Measurements from ENCODE around the gene DHRSX. TPM values are rescaled to one million over a fixed set of nuclear protein-coding genes. Genes with fewer than 3 reads are reported as not detected.

Gene DHRSX
- polyA plus RNA-seq, 1 donor from 2014 or later, result 15.7 TPM

GRCh38 chrX:2490634-2491033, 10.1 kb downstream of the DHRSX start:
- peaks cover 24% of the 10 kb centered on the region for H3K36me3 ChIP-seq (ENCODE audit: insufficient read depth, low read length)

GRCh38 chrX:2489446-2490445, 11.0 kb downstream of the DHRSX start:
- no peak overlapping the region for H3K4me2 ChIP-seq (ENCODE audit: low read length)
- H3K27me3 ChIP-seq (ENCODE audit: insufficient read depth, low read depth, low read length), result no peaks in the 10 kb centered on the region
- H3F3A ChIP-seq (ENCODE audit: insufficient read depth, low read length, poor library complexity, severe bottlenecking), result no peaks in the 10 kb centered on the region
- H3K9me3 ChIP-seq (ENCODE audit: low read length), result peaks cover 14% of the 10 kb centered on the region
- no peak overlapping the region for H3K4me3 ChIP-seq (ENCODE audit: low read length)
- no peak overlapping the region for H3K27ac ChIP-seq (ENCODE audit: low read length)
- no peaks in the 10 kb centered on the region for H3K9me2 ChIP-seq (ENCODE audit: insufficient read depth, low read length)
- H3K79me2 ChIP-seq (replicated peaks; ENCODE audit: insufficient read depth, low read length), result peaks cover 19% of the 10 kb centered on the region
- H4K20me1 ChIP-seq (ENCODE audit: insufficient read depth), result no peaks in the 10 kb centered on the region
- H3K36me3 ChIP-seq (ENCODE audit: insufficient read depth, low read length), result peaks cover 24% of the 10 kb centered on the region
- H2AFZ ChIP-seq (ENCODE audit: low read depth, low read length), result no peak overlapping the region
- H3K9ac ChIP-seq (ENCODE audit: low read length), result no peak overlapping the region
- no peak for TF ChIP-seq POLR2AphosphoS5 (IDR thresholded peaks at IDR 0.05)
- TF ChIP-seq REST (IDR thresholded peaks at IDR 0.05; ENCODE audit: borderline replicate concordance), result no peak

More at GRCh38 chrX:2490634-2491033, 10.1 kb downstream of the DHRSX start:
- H3K9me2 ChIP-seq (ENCODE audit: insufficient read depth, low read length), result no peaks in the 10 kb centered on the region
- no peak overlapping the region for H3K9ac ChIP-seq (ENCODE audit: low read length)
- H4K20me1 ChIP-seq (ENCODE audit: insufficient read depth), result no peaks in the 10 kb centered on the region
- no peak overlapping the region for H3K4me3 ChIP-seq (ENCODE audit: low read length)
- no peak overlapping the region for H3K4me2 ChIP-seq (ENCODE audit: low read length)
- no peak overlapping the region for H2AFZ ChIP-seq (ENCODE audit: low read depth, low read length)
- H3K27me3 ChIP-seq (ENCODE audit: insufficient read depth, low read depth, low read length), result no peaks in the 10 kb centered on the region
- peaks cover 27% of the 10 kb centered on the region for H3K79me2 ChIP-seq (replicated peaks; ENCODE audit: insufficient read depth, low read length)
- no peak overlapping the region for H3K27ac ChIP-seq (ENCODE audit: low read length)
- H3F3A ChIP-seq (ENCODE audit: insufficient read depth, low read length, poor library complexity, severe bottlenecking), result no peaks in the 10 kb centered on the region
- peaks cover 14% of the 10 kb centered on the region for H3K9me3 ChIP-seq (ENCODE audit: low read length)
- no peak for TF ChIP-seq EP300 (conservative IDR thresholded peaks at IDR 0.05; ENCODE audit: poor library complexity, severe bottlenecking)
- TF ChIP-seq CTCF (IDR thresholded peaks at IDR 0.05; ENCODE audit: poor library complexity, severe bottlenecking), result no peak

- no peak overlapping the region for H3K9ac ChIP-seq (ENCODE audit: low read length)
- no peak overlapping the region for H3K4me2 ChIP-seq (ENCODE audit: low read length)
- H3K79me2 ChIP-seq (replicated peaks; ENCODE audit: insufficient read depth, low read length), result peaks cover 9% of the 10 kb centered on the region
- peaks cover 24% of the 10 kb centered on the region for H3K36me3 ChIP-seq (ENCODE audit: insufficient read depth, low read length)
- H3K27ac ChIP-seq (ENCODE audit: low read length), result no peak overlapping the region
- peaks cover 14% of the 10 kb centered on the region for H3K9me3 ChIP-seq (ENCODE audit: low read length)
- H3K4me3 ChIP-seq (ENCODE audit: low read length), result no peak overlapping the region
- no peaks in the 10 kb centered on the region for H3F3A ChIP-seq (ENCODE audit: insufficient read depth, low read length, poor library complexity, severe bottlenecking)
- H3K9me2 ChIP-seq (ENCODE audit: insufficient read depth, low read length), result no peaks in the 10 kb centered on the region
- H4K20me1 ChIP-seq (ENCODE audit: insufficient read depth), result no peaks in the 10 kb centered on the region
- H2AFZ ChIP-seq (ENCODE audit: low read depth, low read length), result no peak overlapping the region
- no peaks in the 10 kb centered on the region for H3K27me3 ChIP-seq (ENCODE audit: insufficient read depth, low read depth, low read length)
- TF ChIP-seq SMC3 (conservative IDR thresholded peaks at IDR 0.05; ENCODE audit: poor library complexity), result no peak
- TF ChIP-seq EP300 (conservative IDR thresholded peaks at IDR 0.05; ENCODE audit: poor library complexity, severe bottlenecking), result no peak
- TF ChIP-seq CTCF (IDR thresholded peaks at IDR 0.05; ENCODE audit: poor library complexity, severe bottlenecking), result no peak
- TF ChIP-seq RAD21 (conservative IDR thresholded peaks at IDR 0.05), result no peak
- no peak for TF ChIP-seq EZH2 (IDR thresholded peaks at IDR 0.05; ENCODE audit: borderline replicate concordance, insufficient read depth, low read length, poor library complexity, severe bottlenecking)
- TF ChIP-seq REST (IDR thresholded peaks at IDR 0.05; ENCODE audit: borderline replicate concordance), result no peak
Observed at GRCh38 chrX:2488621-2489285, 12.0 kb downstream of the DHRSX start.

Measured in neural cell (in vitro differentiated cells).